CD14-positive monocyte (primary cell): ENCODE data around the gene NLRP4. TPM values are rescaled to one million over a fixed set of nuclear protein-coding genes. Genes with fewer than 3 reads are reported as not detected.

Experiments used
- DNase-seq, 3 donors: peaks; one replicate each; pipeline ENCODE4 v3.0.0-alpha.2; 2011 to 2022
- H2AFZ ChIP-seq: 2 replicates; pipeline ENCODE4 v1.6.0; 2012; ENCODE audit warnings: mild to moderate bottlenecking, low read depth, low read length, inconsistent platforms; ENCODE audit not compliant: insufficient read depth, poor library complexity, severe bottlenecking
- H3K27ac ChIP-seq, 2 donors: 1 replicate in 1 of 2; 2 replicates in 1 of 2; pipeline ENCODE4 v1.5.1; 2012 to 2013; ENCODE audit warnings: low read length in 2 of 2, control low read depth in 1 of 2, inconsistent platforms in 1 of 2, low read depth in 1 of 2, mild to moderate bottlenecking in 1 of 2
- H3K27me3 ChIP-seq, 2 donors: one replicate each; pipeline versions ENCODE4 v1.6.0 to v1.6.1; 2011 to 2013; ENCODE audit warnings: low read length in 2 of 2; ENCODE audit not compliant: control insufficient read depth in 2 of 2, insufficient read depth in 2 of 2
- H3K36me3 ChIP-seq, 2 donors: replicated peaks in 1 of 2; 1 replicate in 1 of 2; 2 replicates in 1 of 2; pipeline versions ENCODE4 v1.5.1 to v1.6.1; 2012 to 2013; ENCODE audit warnings: low read length in 2 of 2, control low read depth in 1 of 2, inconsistent platforms in 1 of 2, mild to moderate bottlenecking in 1 of 2; ENCODE audit not compliant: insufficient read depth in 2 of 2, control insufficient read depth in 1 of 2
- H3K4me1 ChIP-seq, 2 donors: 1 replicate in 1 of 2; 2 replicates in 1 of 2; pipeline versions ENCODE4 v1.5.1 to v1.6.1; 2012 to 2013; ENCODE audit warnings: low read length in 2 of 2, control low read depth in 1 of 2, inconsistent platforms in 1 of 2, mild to moderate bottlenecking in 1 of 2, moderate library complexity in 1 of 2; ENCODE audit not compliant: insufficient read depth in 2 of 2, control insufficient read depth in 1 of 2
- H3K4me2 ChIP-seq: replicated peaks from 2 replicates; pipeline ENCODE3; 2012; ENCODE audit warnings: low read length, moderate library complexity, mild to moderate bottlenecking; ENCODE audit not compliant: poor library complexity, severe bottlenecking; ENCODE audit errors: extremely low read depth
- H3K4me3 ChIP-seq, 3 experiments: fragments of 200-600 bp in 1 of 3; sonication (generic) in 1 of 3; replicated peaks in 1 of 3; 1 replicate in 2 of 3; 2 replicates in 1 of 3; pipeline ENCODE4 v1.5.1; 2011 to 2013; ENCODE audit warnings: low read length in 3 of 3, mild to moderate bottlenecking in 3 of 3, control low read depth in 2 of 3, low read depth in 2 of 3, inconsistent platforms in 1 of 3, moderate library complexity in 1 of 3
- H3K79me2 ChIP-seq: 2 replicates; pipeline ENCODE4 v1.6.0; 2012; ENCODE audit warnings: mild to moderate bottlenecking, control low read depth, inconsistent platforms, low read length, moderate library complexity; ENCODE audit not compliant: insufficient read depth
- H3K9ac ChIP-seq: 2 replicates; pipeline ENCODE4 v1.6.0; 2017; ENCODE audit warnings: low read length, mild to moderate bottlenecking; ENCODE audit not compliant: insufficient read depth, poor library complexity, severe bottlenecking
- H3K9me3 ChIP-seq, 2 donors: replicated peaks in 1 of 2; 1 replicate in 1 of 2; 2 replicates in 1 of 2; pipeline versions ENCODE4 v1.5.1 to v1.6.1; 2012 to 2013; ENCODE audit warnings: low read length in 2 of 2, control low read depth in 1 of 2; ENCODE audit not compliant: control insufficient read depth in 1 of 2, insufficient read depth in 1 of 2
- H4K20me1 ChIP-seq: 2 replicates; pipeline ENCODE4 v1.6.0; 2012; ENCODE audit warnings: mild to moderate bottlenecking, low read length, control low read depth, moderate library complexity; ENCODE audit not compliant: insufficient read depth
- H3K27ac Mint-ChIP-seq, 7 donors: one replicate each; pipeline ENCODE4 v1.8.0; 2020; ENCODE audit warnings: mild to moderate bottlenecking in 7 of 7, mixed read lengths in 7 of 7, moderate library complexity in 6 of 7, inconsistent platforms in 2 of 7
- H3K27me3 Mint-ChIP-seq, 3 donors: one replicate each; pipeline ENCODE4 v1.8.0; 2021 to 2022; ENCODE audit warnings: low read depth in 3 of 3, mild to moderate bottlenecking in 3 of 3, mixed read lengths in 3 of 3, moderate library complexity in 3 of 3, inconsistent platforms in 1 of 3
- H3K36me3 Mint-ChIP-seq, 2 donors: one replicate each; pipeline ENCODE4 v1.8.0; 2020; ENCODE audit warnings: mixed read lengths in 2 of 2, inconsistent platforms in 1 of 2, mild to moderate bottlenecking in 1 of 2
- H3K4me1 Mint-ChIP-seq: one replicate; pipeline ENCODE4 v1.8.0; 2020; ENCODE audit warnings: mild to moderate bottlenecking, mixed read lengths
- H3K4me3 Mint-ChIP-seq, 2 donors: one replicate each; pipeline ENCODE4 v1.8.0; 2020; ENCODE audit warnings: mild to moderate bottlenecking in 2 of 2, mixed read lengths in 2 of 2, moderate library complexity in 1 of 2
- H3K9me3 Mint-ChIP-seq, 7 donors: one replicate each; pipeline ENCODE4 v1.8.0; 2020 to 2022; ENCODE audit warnings: mixed read lengths in 7 of 7, mild to moderate bottlenecking in 6 of 7, moderate library complexity in 6 of 7, inconsistent platforms in 2 of 7
- WGBS: methylation state at CpG from one replicate; pipeline ENCODE4 v1.1.5; 2013; ENCODE audit warnings: missing lambda C conversion rate; ENCODE audit not compliant: insufficient coverage; 5-methylcytosine and 5-hydroxymethylcytosine counted together
- intact Hi-C, 2 donors: fragments of 100-400 bp; cut with micrococcal nuclease; formaldehyde crosslinking; loops; one replicate each; pipeline versions ENCODE4 v1.15.0 to v1.15.1; 2023
- polyA plus RNA-seq, 3 donors: library from polyadenylated mRNA; depleted of rRNA in 1 of 3; unstranded in 2 of 3; stranded (reverse) in 1 of 3; fragments of 300-500 nt in 2 of 3; fragments of >200 nt in 1 of 3; fragmentation: Illumina TruSeq in 2 of 3; gene quantifications; 1 replicate in 2 of 3; 2 replicates in 1 of 3; pipeline ENCODE4 v1.2.3, GENCODE V29; 2012 to 2021
- TF ChIP-seq, protein P1 (sequence below): fragments of 200-600 bp; IDR thresholded peaks from one replicate; pipeline ENCODE4 v1.8.0; 2022; ENCODE audit warnings: antibody characterized with exemption, mild to moderate bottlenecking

The NLRP4 gene
- polyA plus RNA-seq, 3 donors = not detected

GRCh38 chr19:55820037-55820436, 16.3 kb upstream of the NLRP4 start:
- Mint-ChIP-seq H3K36me3 (no peaks in the 10 kb centered on the region), H3K27ac (no peak overlapping the region), H3K4me3 (no peak overlapping the region), H3K4me1 (no peaks in the 10 kb centered on the region), H3K9me3 (peaks cover 9 to 32% (median 19%) of the 10 kb centered on the region in 7 donors), H3K27me3 (peaks cover 0 to 6% (median 4%) of the 10 kb centered on the region in 3 donors)
- no peak overlapping the region for H3K27ac ChIP-seq
- no peak overlapping the region for H2AFZ ChIP-seq
- intact Hi-C loops = no loop called here
- H3K4me2 ChIP-seq = no peak overlapping the region
- H4K20me1 ChIP-seq = no peaks in the 10 kb centered on the region
- 80% methylated on average over 2 of the region's 3 CpGs for WGBS
- H3K27me3 ChIP-seq = no peaks in the 10 kb centered on the region
- no peaks in the 10 kb centered on the region for H3K79me2 ChIP-seq
- DNase-seq = no peak
- H3K9me3 ChIP-seq = peaks cover 12 to 17% of the 10 kb centered on the region in 2 donors
- TF ChIP-seq, protein P1, sequence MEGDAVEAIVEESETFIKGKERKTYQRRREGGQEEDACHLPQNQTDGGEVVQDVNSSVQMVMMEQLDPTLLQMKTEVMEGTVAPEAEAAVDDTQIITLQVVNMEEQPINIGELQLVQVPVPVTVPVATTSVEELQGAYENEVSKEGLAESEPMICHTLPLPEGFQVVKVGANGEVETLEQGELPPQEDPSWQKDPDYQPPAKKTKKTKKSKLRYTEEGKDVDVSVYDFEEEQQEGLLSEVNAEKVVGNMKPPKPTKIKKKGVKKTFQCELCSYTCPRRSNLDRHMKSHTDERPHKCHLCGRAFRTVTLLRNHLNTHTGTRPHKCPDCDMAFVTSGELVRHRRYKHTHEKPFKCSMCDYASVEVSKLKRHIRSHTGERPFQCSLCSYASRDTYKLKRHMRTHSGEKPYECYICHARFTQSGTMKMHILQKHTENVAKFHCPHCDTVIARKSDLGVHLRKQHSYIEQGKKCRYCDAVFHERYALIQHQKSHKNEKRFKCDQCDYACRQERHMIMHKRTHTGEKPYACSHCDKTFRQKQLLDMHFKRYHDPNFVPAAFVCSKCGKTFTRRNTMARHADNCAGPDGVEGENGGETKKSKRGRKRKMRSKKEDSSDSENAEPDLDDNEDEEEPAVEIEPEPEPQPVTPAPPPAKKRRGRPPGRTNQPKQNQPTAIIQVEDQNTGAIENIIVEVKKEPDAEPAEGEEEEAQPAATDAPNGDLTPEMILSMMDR = no peak
- no peak overlapping the region for H3K4me3 ChIP-seq
- H3K9ac ChIP-seq = no peak overlapping the region
- H3K36me3 ChIP-seq = no peaks in the 10 kb centered on the region
- no peaks in the 10 kb centered on the region for H3K4me1 ChIP-seq

DNA sequence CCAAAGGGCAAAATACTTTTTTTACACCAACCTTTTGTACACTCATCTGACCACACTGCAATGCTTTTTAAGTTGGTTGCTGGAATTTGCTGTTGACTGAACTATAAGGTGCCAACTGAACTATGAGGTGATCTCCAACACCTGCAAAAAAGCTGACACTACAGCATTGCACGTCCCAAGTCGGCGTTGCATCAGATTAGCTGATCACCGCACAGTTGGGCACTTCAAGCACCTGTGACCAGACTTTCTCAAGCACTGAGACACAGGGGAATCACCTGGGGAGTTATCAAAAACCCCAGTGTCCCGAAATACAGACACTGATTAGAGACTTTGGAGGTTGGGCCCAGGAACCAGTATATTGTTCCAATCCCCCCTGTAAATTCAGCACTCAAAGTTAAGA, 5.7 kb upstream of the NLRP4 start:
- H2AFZ ChIP-seq = no peak overlapping the region
- Mint-ChIP-seq H3K36me3 (no peaks in the 10 kb centered on the region), H3K27ac (no peak overlapping the region), H3K27me3 (peaks cover 0 to 2% (median 0%) of the 10 kb centered on the region in 3 donors), H3K4me1 (no peaks in the 10 kb centered on the region), H3K9me3 (peaks cover 2 to 22% (median 16%) of the 10 kb centered on the region in 7 donors), H3K4me3 (no peak overlapping the region)
- DNase-seq = no peak
- H3K9ac ChIP-seq = no peak overlapping the region
- H3K27me3 ChIP-seq = no peaks in the 10 kb centered on the region
- no peaks in the 10 kb centered on the region for H3K4me1 ChIP-seq
- H3K79me2 ChIP-seq = no peaks in the 10 kb centered on the region
- no peak overlapping the region for H3K4me3 ChIP-seq
- intact Hi-C loops = no loop called here
- TF ChIP-seq, protein P1 = no peak
- no peaks in the 10 kb centered on the region for H4K20me1 ChIP-seq
- H3K36me3 ChIP-seq = no peaks in the 10 kb centered on the region
- peaks cover 0 to 17% of the 10 kb centered on the region in 2 donors for H3K9me3 ChIP-seq
- WGBS = 74% methylated on average over 4 of the region's 5 CpGs
- H3K4me2 ChIP-seq = no peak overlapping the region
- H3K27ac ChIP-seq = no peak overlapping the region
